GM12891 (cell line): ENCODE measurements around the gene TRMT44.

Experiments
- PAX5 ChIP-seq: IDR thresholded peaks from 2 replicates; pipeline ENCODE4 v1.6.1; 2011; ENCODE audit warnings: low read length, moderate library complexity, mild to moderate bottlenecking; ENCODE audit not compliant: insufficient read depth, severe bottlenecking
- POLR2A ChIP-seq: IDR thresholded peaks from 2 replicates; pipeline ENCODE4 v1.6.1; 2011; ENCODE audit warnings: low read depth, low read length, control low read depth
- POLR2AphosphoS5 ChIP-seq: IDR thresholded peaks from 2 replicates; pipeline ENCODE4 v1.6.1; 2011; ENCODE audit warnings: low read depth, low read length, control low read depth
- POU2F2 ChIP-seq: IDR thresholded peaks from 2 replicates; pipeline ENCODE4 v1.6.1; 2011; ENCODE audit warnings: low read depth, mild to moderate bottlenecking, control low read depth, low read length, moderate library complexity
- SPI1 ChIP-seq: IDR thresholded peaks from 2 replicates; pipeline ENCODE4 v1.6.1; 2011; ENCODE audit warnings: low read depth, low read length, control low read depth
- TAF1 ChIP-seq: IDR thresholded peaks from 2 replicates; pipeline ENCODE4 v1.6.1; 2011; ENCODE audit warnings: low read depth, low read length, control low read depth

GRCh38 chr4:8473920-8474590 lies 33.5 kb downstream of the TRMT44 start:
- no peak for TF ChIP-seq POU2F2
- TF ChIP-seq POLR2A, result no peak
- no peak for TF ChIP-seq TAF1
- no peak for TF ChIP-seq POLR2AphosphoS5
- TF ChIP-seq SPI1, result no peak
- TF ChIP-seq PAX5, result no peak
